ENCODE results near the gene FUBP3. TPM values are rescaled to one million over a fixed set of nuclear protein-coding genes. Genes with fewer than 3 reads are reported as not detected.

Gene FUBP3
- total RNA-seq, 4 donors from 2014 or later, result 22.4 to 65.6 (median 38.6) TPM

GRCh38 chr9:130639866-130640555 lies 60.6 kb downstream of the FUBP3 start:
- no peaks in the 10 kb centered on the region for H3K9me3 ChIP-seq
- no peaks in the 10 kb centered on the region for H3K4me1 ChIP-seq
- H3K27ac ChIP-seq, result no peak overlapping the region
- H3K36me3 ChIP-seq, result no peaks in the 10 kb centered on the region
- no peak overlapping the region for H3K4me3 ChIP-seq
- no peak for DNase-seq
- TF ChIP-seq, protein P1, sequence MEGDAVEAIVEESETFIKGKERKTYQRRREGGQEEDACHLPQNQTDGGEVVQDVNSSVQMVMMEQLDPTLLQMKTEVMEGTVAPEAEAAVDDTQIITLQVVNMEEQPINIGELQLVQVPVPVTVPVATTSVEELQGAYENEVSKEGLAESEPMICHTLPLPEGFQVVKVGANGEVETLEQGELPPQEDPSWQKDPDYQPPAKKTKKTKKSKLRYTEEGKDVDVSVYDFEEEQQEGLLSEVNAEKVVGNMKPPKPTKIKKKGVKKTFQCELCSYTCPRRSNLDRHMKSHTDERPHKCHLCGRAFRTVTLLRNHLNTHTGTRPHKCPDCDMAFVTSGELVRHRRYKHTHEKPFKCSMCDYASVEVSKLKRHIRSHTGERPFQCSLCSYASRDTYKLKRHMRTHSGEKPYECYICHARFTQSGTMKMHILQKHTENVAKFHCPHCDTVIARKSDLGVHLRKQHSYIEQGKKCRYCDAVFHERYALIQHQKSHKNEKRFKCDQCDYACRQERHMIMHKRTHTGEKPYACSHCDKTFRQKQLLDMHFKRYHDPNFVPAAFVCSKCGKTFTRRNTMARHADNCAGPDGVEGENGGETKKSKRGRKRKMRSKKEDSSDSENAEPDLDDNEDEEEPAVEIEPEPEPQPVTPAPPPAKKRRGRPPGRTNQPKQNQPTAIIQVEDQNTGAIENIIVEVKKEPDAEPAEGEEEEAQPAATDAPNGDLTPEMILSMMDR (IDR thresholded peaks at IDR 0.05), result no peak
- no peak for TF ChIP-seq POLR2A (IDR thresholded peaks at IDR 0.05)
- intact Hi-C loops (cut with DNase I; ENCODE audit: low total_unique reads), result no loop called here
- H3K27me3 ChIP-seq, result no peaks in the 10 kb centered on the region

GRCh38 chr9:130640681-130641080 lies 61.3 kb downstream of the FUBP3 start:
- DNase-seq, result no peak
- H3K27ac ChIP-seq, result no peak overlapping the region
- H3K4me1 ChIP-seq, result no peaks in the 10 kb centered on the region
- intact Hi-C loops (cut with DNase I; ENCODE audit: low total_unique reads), result no loop called here
- no peak for TF ChIP-seq POLR2A (IDR thresholded peaks at IDR 0.05)
- TF ChIP-seq, protein P1 (IDR thresholded peaks at IDR 0.05), result no peak
- H3K9me3 ChIP-seq, result no peaks in the 10 kb centered on the region
- no peaks in the 10 kb centered on the region for H3K27me3 ChIP-seq
- no peak overlapping the region for H3K4me3 ChIP-seq
- no peaks in the 10 kb centered on the region for H3K36me3 ChIP-seq

DNA sequence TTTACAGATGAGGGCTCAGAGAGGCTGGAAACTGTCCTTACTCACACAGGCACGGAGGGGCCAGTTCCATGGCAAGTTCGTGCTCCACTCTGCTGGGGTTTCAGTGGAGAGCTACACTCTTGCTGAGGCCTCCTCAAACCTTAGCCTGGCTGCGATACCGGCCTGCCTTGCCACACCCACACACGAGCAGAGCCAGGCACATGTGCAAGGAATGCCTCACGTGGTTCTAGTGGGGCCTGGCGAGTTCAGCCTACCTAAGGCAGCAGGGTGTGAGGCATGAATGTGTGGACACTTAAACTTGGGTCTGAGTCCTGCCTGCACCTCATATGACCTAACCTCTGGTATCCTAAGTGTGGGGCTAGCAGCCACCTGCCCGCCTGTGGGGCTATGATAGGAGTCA lies 63.5 kb downstream of the FUBP3 start:
- Histone ChIP-seq H3K27ac (no peak overlapping the region), H3K27me3 (no peaks in the 10 kb centered on the region), H3K36me3 (no peaks in the 10 kb centered on the region), H3K9me3 (no peaks in the 10 kb centered on the region), H3K4me1 (no peaks in the 10 kb centered on the region), H3K4me3 (no peak overlapping the region)
- TF ChIP-seq, protein P1 (IDR thresholded peaks at IDR 0.05), result no peak
- no peak for TF ChIP-seq POLR2A (IDR thresholded peaks at IDR 0.05)
- intact Hi-C loops (cut with DNase I; ENCODE audit: low total_unique reads), result no loop called here
- DNase-seq, result no peak

DNA sequence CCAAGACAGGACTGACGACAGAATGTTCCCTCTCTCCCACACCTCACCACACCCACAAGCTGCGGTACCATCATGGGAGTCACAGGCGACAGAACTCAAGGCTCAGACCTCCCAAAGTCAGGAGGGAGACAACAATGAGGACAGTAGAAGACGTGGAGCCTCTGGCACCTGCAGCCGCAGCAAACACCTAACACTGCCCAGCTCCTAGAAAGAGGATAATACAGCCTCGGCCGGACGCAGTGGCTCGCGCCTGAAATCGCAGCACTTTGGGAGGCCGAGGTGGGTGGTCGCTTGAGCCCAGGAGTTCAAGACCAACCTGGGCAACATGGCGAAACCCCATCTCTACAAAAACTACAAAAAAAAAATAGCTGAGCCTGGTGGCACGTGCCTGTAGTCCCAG lies 71.8 kb downstream of the FUBP3 start:
- Histone ChIP-seq H3K4me1 (no peaks in the 10 kb centered on the region), H3K36me3 (no peaks in the 10 kb centered on the region), H3K4me3 (no peak overlapping the region), H3K9me3 (no peaks in the 10 kb centered on the region), H3K27ac (no peak overlapping the region), H3K27me3 (no peaks in the 10 kb centered on the region)
- TF ChIP-seq, protein P1 (IDR thresholded peaks at IDR 0.05), result no peak
- no peak for TF ChIP-seq POLR2A (IDR thresholded peaks at IDR 0.05)
- no peak for DNase-seq
- intact Hi-C loops (cut with DNase I; ENCODE audit: low total_unique reads), result no loop called here

GRCh38 chr9:130651752-130652151 lies 72.4 kb downstream of the FUBP3 start:
- H3K9me3 ChIP-seq, result no peaks in the 10 kb centered on the region
- no peaks in the 10 kb centered on the region for H3K4me1 ChIP-seq
- H3K4me3 ChIP-seq, result no peak overlapping the region
- no peak overlapping the region for H3K27ac ChIP-seq
- intact Hi-C loops (cut with DNase I; ENCODE audit: low total_unique reads), result no loop called here
- DNase-seq, result no peak
- H3K36me3 ChIP-seq, result no peaks in the 10 kb centered on the region
- TF ChIP-seq, protein P1 (IDR thresholded peaks at IDR 0.05), result no peak
- no peak for TF ChIP-seq POLR2A (IDR thresholded peaks at IDR 0.05)
- no peaks in the 10 kb centered on the region for H3K27me3 ChIP-seq

Data from uterus (tissue), 4 donors.